GM10248 (cell line): ENCODE results near the gene PDGFRB.

ENCODE experiments used
- CTCF ChIA-PET: fragments of 300-600 bp; sonication (Branson Sonifier 250); formaldehyde crosslinking; extraction: SDS; loops from one replicate; lab custom pipeline; 2021; ENCODE audit warnings: antibody characterized with exemption; lab: Yijun Ruan, JAX
- POLR2A ChIA-PET: fragments of 350-650 bp; sonication (Branson Sonifier 250); formaldehyde crosslinking; extraction: SDS; loops from one replicate; lab custom pipeline; 2020; ENCODE audit warnings: antibody characterized with exemption; lab: Yijun Ruan, JAX
- DNase-seq: peaks from one replicate; pipeline ENCODE4 v3.0.0; 2012; ENCODE audit errors: extremely low spot score
- CTCF ChIP-seq: IDR thresholded peaks from 2 replicates; pipeline ENCODE4 v1.5.1; 2012; ENCODE audit warnings: mild to moderate bottlenecking, low read depth; ENCODE audit errors: extremely low read depth, missing control alignments, control extremely low read depth

Gene PDGFRB

GRCh38 chr5:150079909-150080461, 75.7 kb downstream of the PDGFRB start:
- ChIA-PET CTCF (no interaction called here), POLR2A (no interaction called here)
- DNase-seq: no peak
- TF ChIP-seq CTCF: no peak

GRCh38 chr5:150078802-150079689, 76.6 kb downstream of the PDGFRB start:
- CTCF ChIA-PET: no interaction called here
- no peak for DNase-seq
- TF ChIP-seq CTCF: no peak
- POLR2A ChIA-PET: no interaction called here

- CTCF ChIA-PET: interaction anchor here (0.8 to 1.6 kb wide), 4 partner anchors 10 to 156 kb away, joined by 3 to 4 read pairs (median 3); no protein-coding TSS in a partner anchor
- POLR2A ChIA-PET: interaction anchor here (0.6 kb wide), 1 partner anchor 315 kb away, joined by 3 read pairs; no protein-coding TSS in a partner anchor
- DNase-seq: no peak
- no peak for TF ChIP-seq CTCF
These were observed 77.4 kb downstream of the PDGFRB start for GRCh38 chr5:150077996-150078801.

- ChIA-PET POLR2A (no interaction called here), CTCF (interaction anchor here (1.1 to 1.6 kb wide), 3 partner anchors 9 to 13 kb away, joined by 3 to 4 read pairs (median 3); no protein-coding TSS in a partner anchor)
- TF ChIP-seq CTCF: no peak
- DNase-seq: no peak
These were observed 78.6 kb downstream of the PDGFRB start for GRCh38 chr5:150077060-150077459.

- POLR2A ChIA-PET: no interaction called here
- no peak for TF ChIP-seq CTCF
- DNase-seq: no peak
- CTCF ChIA-PET: interaction anchor here (0.6 to 2.6 kb wide), 6 partner anchors 10 to 52 kb away, joined by 3 to 10 read pairs (median 5); partner anchors contain the start of gene CSF1R
These were observed 79.8 kb downstream of the PDGFRB start for GRCh38 chr5:150075806-150076205.

GRCh38 chr5:150075233-150075632, 80.4 kb downstream of the PDGFRB start:
- no peak for TF ChIP-seq CTCF
- ChIA-PET CTCF (interaction anchor here (1.1 to 2.6 kb wide), 5 partner anchors 9 to 47 kb away, joined by 3 to 10 read pairs (median 5); partner anchors contain the start of gene CSF1R), POLR2A (no interaction called here)
- DNase-seq: no peak
